ENCODE data around the gene SMG5.
A peak's percentile ranks its signal among the peaks of the same experiment; 100 is the strongest.

The SMG5 gene

DNA sequence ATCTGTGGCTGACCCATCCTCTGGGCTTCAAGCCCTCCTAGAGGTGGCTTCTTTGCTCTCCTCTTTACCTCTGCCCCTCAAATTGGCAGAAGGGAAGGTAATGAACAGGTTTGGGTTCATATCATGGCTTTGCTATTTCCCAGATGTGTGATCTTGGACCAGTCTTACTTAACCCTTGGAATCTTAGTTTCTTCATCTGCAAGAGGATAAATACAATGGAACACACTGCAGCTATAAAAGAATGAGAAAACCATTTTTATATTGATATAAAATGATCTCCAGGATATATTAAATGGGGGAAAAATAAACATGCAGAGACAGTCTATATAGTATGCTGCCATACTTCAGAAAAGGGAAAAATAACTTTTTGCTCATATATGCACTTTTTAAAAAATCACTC lies 7.2 kb upstream of the SMG5 start:
- no peak for TF ChIP-seq ZNF274 (IDR thresholded peaks at IDR 0.05; ENCODE audit: low read depth, low read length)
- H3K4me3 ChIP-seq (ENCODE audit: low read length) = no peak overlapping the region

DNA sequence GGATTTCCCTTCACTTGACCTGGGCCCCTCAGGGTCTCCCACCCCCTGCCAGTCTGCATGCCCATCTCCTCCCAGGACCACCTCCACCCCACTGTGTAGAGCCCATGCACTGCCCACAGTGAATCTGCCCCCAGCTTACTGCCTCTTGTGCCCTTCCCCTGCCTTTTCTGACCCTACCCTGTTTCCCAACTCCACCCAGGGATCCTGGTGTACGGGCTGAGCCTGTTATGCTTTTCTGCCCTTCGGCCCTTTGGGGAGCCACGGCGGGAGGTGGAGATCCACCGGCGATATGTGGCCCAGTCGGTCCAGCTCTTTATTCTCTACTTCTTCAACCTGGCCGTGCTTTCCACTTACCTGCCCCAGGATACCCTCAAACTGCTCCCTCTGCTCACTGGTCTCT lies 3.4 kb upstream of the SMG5 start:
- H3K4me3 ChIP-seq (ENCODE audit: low read length) = no peak overlapping the region
- TF ChIP-seq ZNF274 (IDR thresholded peaks at IDR 0.05; ENCODE audit: low read depth, low read length) = no peak

- no peak for TF ChIP-seq ZNF274 (IDR thresholded peaks at IDR 0.05; ENCODE audit: low read depth, low read length)
- no peak overlapping the region for H3K4me3 ChIP-seq (ENCODE audit: low read length)
These were observed 2.8 kb upstream of the SMG5 start for GRCh38 chr1:156285437-156285836.

DNA sequence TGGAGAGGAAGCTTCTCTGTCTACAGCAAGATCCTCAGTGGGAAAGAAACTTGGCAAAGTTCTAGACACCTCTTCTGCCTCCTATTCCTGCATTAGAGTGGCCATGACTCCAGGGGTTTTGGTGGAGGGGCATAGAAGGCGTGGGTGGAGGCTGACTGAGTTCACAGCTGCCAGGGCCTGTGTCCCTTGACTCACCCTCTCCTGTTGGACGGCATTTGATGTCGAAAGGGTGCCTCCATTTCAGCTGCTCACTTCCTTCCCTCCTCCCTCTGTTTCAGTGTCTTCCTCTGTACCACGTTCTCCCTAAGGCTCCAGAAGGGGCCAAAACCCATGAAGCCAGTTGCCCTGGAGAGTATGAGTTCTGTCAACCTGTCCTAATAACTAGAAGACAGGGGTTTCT lies 2.1 kb upstream of the SMG5 start:
- no peak for TF ChIP-seq ZNF274 (IDR thresholded peaks at IDR 0.05; ENCODE audit: low read depth, low read length)
- no peak overlapping the region for H3K4me3 ChIP-seq (ENCODE audit: low read length)

- no peak for TF ChIP-seq ZNF274 (IDR thresholded peaks at IDR 0.05; ENCODE audit: low read depth, low read length)
- peak within 1 kb of the TSS; percentile 86 for H3K4me3 ChIP-seq (ENCODE audit: low read length)
These were observed 1.5 kb upstream of the SMG5 start, which contains the start of gene TMEM79 for GRCh38 chr1:156284112-156284511. Gene TMEM79, plus strand, starts transcription at chr1:156284325. Its CDS starts 902 bp downstream, at chr1:156285227.

DNA sequence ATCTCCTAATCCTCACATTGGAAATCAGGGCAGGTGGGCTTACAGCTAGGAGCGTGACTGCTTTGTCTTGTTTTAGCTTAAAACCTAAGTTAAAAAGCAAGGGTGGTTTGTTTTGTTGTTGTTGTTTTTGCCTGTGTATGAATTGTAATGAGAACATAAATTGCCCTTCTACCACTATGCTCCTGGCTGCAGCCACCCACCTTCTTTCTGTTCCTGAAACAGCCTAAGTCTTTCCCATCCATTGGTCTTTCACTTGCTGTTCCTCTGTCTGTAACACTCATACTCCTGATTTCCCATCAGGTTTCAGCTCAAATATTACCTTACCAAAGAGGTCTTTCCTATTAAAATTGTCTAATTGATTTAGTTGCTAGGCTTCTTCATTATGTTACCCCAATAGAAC lies 896 bp upstream of the SMG5 start:
- no peak for TF ChIP-seq ZNF274 (IDR thresholded peaks at IDR 0.05; ENCODE audit: low read depth, low read length)
- H3K4me3 ChIP-seq (ENCODE audit: low read length) = peak overlapping the region; percentile 86

GRCh38 chr1:156281693-156282478 lies 739 bp downstream of the SMG5 start:
- no peak for TF ChIP-seq ZNF274 (IDR thresholded peaks at IDR 0.05; ENCODE audit: low read depth, low read length)
- peak overlapping the region; percentile 86 for H3K4me3 ChIP-seq (ENCODE audit: low read length)

- TF ChIP-seq ZNF274 (IDR thresholded peaks at IDR 0.05; ENCODE audit: low read depth, low read length) = no peak
- peak overlapping the region; percentile 86 for H3K4me3 ChIP-seq (ENCODE audit: low read length)
These were observed 1.3 kb downstream of the SMG5 start for GRCh38 chr1:156281281-156281680.

DNA sequence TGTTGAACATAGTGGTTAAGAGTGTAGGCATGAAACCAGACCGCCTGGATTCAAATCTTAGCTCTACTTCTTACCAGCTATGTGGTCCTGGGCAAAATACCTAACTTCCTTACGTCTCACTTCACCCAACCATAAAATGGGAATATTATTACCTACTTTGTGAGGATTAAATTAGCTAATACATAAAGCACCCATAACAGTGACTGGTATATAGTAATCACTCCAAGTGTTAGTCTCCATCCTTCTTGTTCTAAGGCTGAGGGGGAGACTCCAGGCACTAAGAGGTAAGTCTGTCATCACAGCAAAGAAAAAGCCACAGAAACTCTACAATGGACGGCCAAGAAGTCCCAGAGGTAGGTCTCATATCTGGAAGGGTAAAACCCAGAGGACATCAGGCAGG lies 2.8 kb downstream of the SMG5 start:
- no peak for TF ChIP-seq ZNF274 (IDR thresholded peaks at IDR 0.05; ENCODE audit: low read depth, low read length)
- no peak overlapping the region for H3K4me3 ChIP-seq (ENCODE audit: low read length)

- no peak for TF ChIP-seq ZNF274 (IDR thresholded peaks at IDR 0.05; ENCODE audit: low read depth, low read length)
- no peak overlapping the region for H3K4me3 ChIP-seq (ENCODE audit: low read length)
These were observed 5.7 kb downstream of the SMG5 start for GRCh38 chr1:156276966-156277381.

DNA sequence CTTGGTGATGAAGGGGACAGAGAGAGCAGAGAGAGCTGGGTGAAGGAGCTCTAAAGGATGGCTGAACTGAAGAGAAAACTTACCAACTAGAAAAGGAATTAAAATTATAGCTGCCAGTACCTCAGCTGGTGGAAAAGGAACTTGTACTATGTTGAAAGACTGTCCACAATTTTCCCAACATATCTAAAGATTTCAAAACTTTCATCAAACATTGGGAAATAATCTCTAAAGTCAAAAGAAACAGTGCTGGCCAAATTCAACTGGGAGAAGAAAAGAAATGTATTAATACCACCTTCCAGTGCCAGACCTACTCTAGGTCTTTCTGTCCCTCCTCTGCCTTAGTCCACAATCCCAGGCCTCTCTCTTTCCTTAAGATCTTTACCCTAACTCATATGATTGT lies 6.1 kb downstream of the SMG5 start:
- no peak overlapping the region for H3K4me3 ChIP-seq (ENCODE audit: low read length)
- TF ChIP-seq ZNF274 (IDR thresholded peaks at IDR 0.05; ENCODE audit: low read depth, low read length) = no peak

- TF ChIP-seq ZNF274 (IDR thresholded peaks at IDR 0.05; ENCODE audit: low read depth, low read length) = no peak
- no peak overlapping the region for H3K4me3 ChIP-seq (ENCODE audit: low read length)
These were observed 12.3 kb downstream of the SMG5 start for GRCh38 chr1:156270314-156270713.

- no peak for TF ChIP-seq ZNF274 (IDR thresholded peaks at IDR 0.05; ENCODE audit: low read depth, low read length)
- no peak overlapping the region for H3K4me3 ChIP-seq (ENCODE audit: low read length)
These were observed 14.3 kb downstream of the SMG5 start for GRCh38 chr1:156268336-156268735.

- no peak overlapping the region for H3K4me3 ChIP-seq (ENCODE audit: low read length)
- no peak for TF ChIP-seq ZNF274 (IDR thresholded peaks at IDR 0.05; ENCODE audit: low read depth, low read length)
These were observed 16.6 kb downstream of the SMG5 start for GRCh38 chr1:156266051-156266450.

GRCh38 chr1:156263288-156263655 lies 19.4 kb downstream of the SMG5 start:
- TF ChIP-seq ZNF274 (IDR thresholded peaks at IDR 0.05; ENCODE audit: low read depth, low read length) = no peak
- no peak overlapping the region for H3K4me3 ChIP-seq (ENCODE audit: low read length)

Measured in GM08714 (cell line).